Measurements from ENCODE around the gene MEGF11. TPM values are rescaled to one million over a fixed set of nuclear protein-coding genes. Genes with fewer than 3 reads are reported as not detected.

The MEGF11 gene
- polyA plus RNA-seq, 3 donors = not detected

DNA sequence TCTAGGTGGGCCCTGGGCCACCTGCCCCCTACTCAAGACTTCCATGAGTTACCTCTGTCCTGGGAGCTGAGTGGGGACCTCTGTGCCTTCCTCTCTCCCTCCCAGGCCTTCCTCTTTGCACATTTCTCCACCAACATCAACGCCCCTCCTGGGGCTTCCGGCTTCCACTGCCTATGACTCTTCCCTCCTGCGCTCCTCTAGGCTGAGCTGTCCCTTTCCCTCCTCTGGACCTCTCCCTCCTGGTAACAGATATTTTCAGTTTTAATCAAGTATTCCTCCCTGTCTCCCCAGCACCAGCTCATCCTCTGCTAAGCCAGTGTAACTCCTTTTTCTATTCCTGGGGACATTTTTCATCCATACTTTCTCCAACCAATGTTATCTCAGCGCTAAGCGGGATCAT is 223.9 kb downstream of the MEGF11 start:
- Mint-ChIP-seq H3K36me3 (no peaks in the 10 kb centered on the region), H3K4me3 (no peak overlapping the region), H3K9me3 (peaks cover 0 to 13% (median 6%) of the 10 kb centered on the region in 7 donors), H3K4me1 (no peaks in the 10 kb centered on the region), H3K27ac (no peak overlapping the region), H3K27me3 (ENCODE audit: low read depth in 3 of 3) (peaks cover 4 to 24% (median 14%) of the 10 kb centered on the region in 3 donors)
- DNase-seq = no peak
- no peak overlapping the region for H3K4me2 ChIP-seq (replicated peaks; ENCODE audit: extremely low read depth, low read length, poor library complexity, severe bottlenecking)
- no peaks in the 10 kb centered on the region for H3K4me1 ChIP-seq (ENCODE audit: control insufficient read depth in 1 of 2, insufficient read depth in 2 of 2, low read length in 2 of 2)
- H4K20me1 ChIP-seq (ENCODE audit: insufficient read depth, low read length) = no peaks in the 10 kb centered on the region
- H3K9ac ChIP-seq (ENCODE audit: insufficient read depth, low read length, poor library complexity, severe bottlenecking) = no peak overlapping the region
- no peak overlapping the region for H2AFZ ChIP-seq (ENCODE audit: insufficient read depth, low read depth, low read length, poor library complexity, severe bottlenecking)
- 80% methylated on average over 5 of the region's 5 CpGs for WGBS (ENCODE audit: insufficient coverage)
- H3K27ac ChIP-seq (ENCODE audit: low read depth in 1 of 2, low read length in 2 of 2) = no peak overlapping the region
- intact Hi-C loops (cut with micrococcal nuclease) = no loop called here
- H3K9me3 ChIP-seq (replicated peaks in 1 of 2; ENCODE audit: control insufficient read depth in 1 of 2, insufficient read depth in 1 of 2, low read length in 2 of 2) = peaks cover 0 to 5% of the 10 kb centered on the region in 2 donors
- TF ChIP-seq, protein P1, sequence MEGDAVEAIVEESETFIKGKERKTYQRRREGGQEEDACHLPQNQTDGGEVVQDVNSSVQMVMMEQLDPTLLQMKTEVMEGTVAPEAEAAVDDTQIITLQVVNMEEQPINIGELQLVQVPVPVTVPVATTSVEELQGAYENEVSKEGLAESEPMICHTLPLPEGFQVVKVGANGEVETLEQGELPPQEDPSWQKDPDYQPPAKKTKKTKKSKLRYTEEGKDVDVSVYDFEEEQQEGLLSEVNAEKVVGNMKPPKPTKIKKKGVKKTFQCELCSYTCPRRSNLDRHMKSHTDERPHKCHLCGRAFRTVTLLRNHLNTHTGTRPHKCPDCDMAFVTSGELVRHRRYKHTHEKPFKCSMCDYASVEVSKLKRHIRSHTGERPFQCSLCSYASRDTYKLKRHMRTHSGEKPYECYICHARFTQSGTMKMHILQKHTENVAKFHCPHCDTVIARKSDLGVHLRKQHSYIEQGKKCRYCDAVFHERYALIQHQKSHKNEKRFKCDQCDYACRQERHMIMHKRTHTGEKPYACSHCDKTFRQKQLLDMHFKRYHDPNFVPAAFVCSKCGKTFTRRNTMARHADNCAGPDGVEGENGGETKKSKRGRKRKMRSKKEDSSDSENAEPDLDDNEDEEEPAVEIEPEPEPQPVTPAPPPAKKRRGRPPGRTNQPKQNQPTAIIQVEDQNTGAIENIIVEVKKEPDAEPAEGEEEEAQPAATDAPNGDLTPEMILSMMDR (IDR thresholded peaks at IDR 0.05) = no peak
- H3K4me3 ChIP-seq (replicated peaks in 1 of 3; ENCODE audit: low read depth in 2 of 3, low read length in 3 of 3) = no peak overlapping the region
- no peaks in the 10 kb centered on the region for H3K27me3 ChIP-seq (ENCODE audit: control insufficient read depth in 2 of 2, insufficient read depth in 2 of 2, low read length in 2 of 2)
- no peaks in the 10 kb centered on the region for H3K79me2 ChIP-seq (ENCODE audit: insufficient read depth, low read length)
- H3K36me3 ChIP-seq (replicated peaks in 1 of 2; ENCODE audit: control insufficient read depth in 1 of 2, insufficient read depth in 2 of 2, low read length in 2 of 2) = no peaks in the 10 kb centered on the region

DNA sequence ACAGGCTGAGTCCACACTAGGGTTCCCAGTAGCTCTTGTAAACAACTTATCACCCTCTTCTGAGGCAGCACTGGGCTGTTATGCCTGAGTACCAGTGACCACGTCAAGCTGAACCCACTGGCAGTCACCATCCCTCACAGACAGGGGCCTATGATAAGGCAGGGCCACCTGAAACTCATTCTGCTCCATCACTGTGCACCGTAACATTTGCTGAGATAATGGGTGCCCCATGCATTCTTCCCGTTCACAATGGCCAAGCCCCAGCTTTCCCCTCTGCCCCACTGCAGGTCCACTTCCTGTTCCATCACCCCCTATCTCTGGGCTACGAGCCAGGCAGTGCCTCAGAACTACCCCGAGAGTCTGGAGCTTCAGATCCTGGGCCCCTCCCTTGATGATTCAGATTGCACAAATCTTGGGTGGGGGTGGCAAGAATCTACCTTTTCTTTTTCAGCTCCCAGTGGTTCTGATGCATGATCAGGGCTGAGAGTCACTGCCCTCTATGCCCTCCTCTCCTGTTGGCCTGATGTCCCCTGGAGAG is 226.2 kb downstream of the MEGF11 start:
- Histone ChIP-seq H3K4me3 (replicated peaks in 1 of 3; ENCODE audit: low read depth in 2 of 3, low read length in 3 of 3) (no peak overlapping the region), H3K36me3 (replicated peaks in 1 of 2; ENCODE audit: control insufficient read depth in 1 of 2, insufficient read depth in 2 of 2, low read length in 2 of 2) (no peaks in the 10 kb centered on the region), H3K79me2 (ENCODE audit: insufficient read depth, low read length) (no peaks in the 10 kb centered on the region), H3K27ac (ENCODE audit: low read depth in 1 of 2, low read length in 2 of 2) (no peak overlapping the region), H3K4me1 (ENCODE audit: control insufficient read depth in 1 of 2, insufficient read depth in 2 of 2, low read length in 2 of 2) (no peaks in the 10 kb centered on the region), H3K9me3 (replicated peaks in 1 of 2; ENCODE audit: control insufficient read depth in 1 of 2, insufficient read depth in 1 of 2, low read length in 2 of 2) (no peaks in the 10 kb centered on the region), H3K4me2 (replicated peaks; ENCODE audit: extremely low read depth, low read length, poor library complexity, severe bottlenecking) (no peak overlapping the region), H4K20me1 (ENCODE audit: insufficient read depth, low read length) (no peaks in the 10 kb centered on the region), H3K27me3 (ENCODE audit: control insufficient read depth in 2 of 2, insufficient read depth in 2 of 2, low read length in 2 of 2) (no peaks in the 10 kb centered on the region), H2AFZ (ENCODE audit: insufficient read depth, low read depth, low read length, poor library complexity, severe bottlenecking) (no peak overlapping the region), H3K9ac (ENCODE audit: insufficient read depth, low read length, poor library complexity, severe bottlenecking) (no peak overlapping the region)
- Mint-ChIP-seq H3K4me3 (no peak overlapping the region), H3K27me3 (ENCODE audit: low read depth in 3 of 3) (peaks cover 10 to 25% (median 14%) of the 10 kb centered on the region in 3 donors), H3K27ac (no peak overlapping the region), H3K36me3 (no peaks in the 10 kb centered on the region), H3K4me1 (no peaks in the 10 kb centered on the region), H3K9me3 (peaks cover 0 to 13% (median 5%) of the 10 kb centered on the region in 7 donors)
- intact Hi-C loops (cut with micrococcal nuclease) = no loop called here
- DNase-seq = no peak
- TF ChIP-seq, protein P1 (IDR thresholded peaks at IDR 0.05) = no peak
- 46% methylated on average over 3 of the region's 5 CpGs for WGBS (ENCODE audit: insufficient coverage)
